ENCODE data around the gene CRYBB1. TPM values are rescaled to one million over a fixed set of nuclear protein-coding genes. Genes with fewer than 3 reads are reported as not detected.

The CRYBB1 gene
- total RNA-seq, 8 experiments from 2014 or later, result 0.38 to 0.86 (median 0.60) TPM; not detected in 5

GRCh38 chr22:26592421-26592891 lies 25.4 kb downstream of the CRYBB1 start:
- 20 to 100% (median 81%) methylated on average over 1 to 3 of the region's 4 CpGs; no CpG with 5 or more reads in 2 of the 10 experiments for WGBS, 10 experiments
- Histone ChIP-seq H3K4me1 (replicated peaks in 1 of 2) (peaks cover 0 to 5% of the 10 kb centered on the region in 2 donors), H3K27ac (no peak overlapping the region), H3K4me3 (no peak overlapping the region)
- in situ Hi-C loops (cut with MboI; ENCODE audit: low pct_unique_long_range_greater_than_20kb in 2 of 9, low sequenced_read_pairs in 9 of 9, unreplicated experiment in 9 of 9), result no loop called here
- no peak for ATAC-seq (replicated peaks in 6 of 8)

DNA sequence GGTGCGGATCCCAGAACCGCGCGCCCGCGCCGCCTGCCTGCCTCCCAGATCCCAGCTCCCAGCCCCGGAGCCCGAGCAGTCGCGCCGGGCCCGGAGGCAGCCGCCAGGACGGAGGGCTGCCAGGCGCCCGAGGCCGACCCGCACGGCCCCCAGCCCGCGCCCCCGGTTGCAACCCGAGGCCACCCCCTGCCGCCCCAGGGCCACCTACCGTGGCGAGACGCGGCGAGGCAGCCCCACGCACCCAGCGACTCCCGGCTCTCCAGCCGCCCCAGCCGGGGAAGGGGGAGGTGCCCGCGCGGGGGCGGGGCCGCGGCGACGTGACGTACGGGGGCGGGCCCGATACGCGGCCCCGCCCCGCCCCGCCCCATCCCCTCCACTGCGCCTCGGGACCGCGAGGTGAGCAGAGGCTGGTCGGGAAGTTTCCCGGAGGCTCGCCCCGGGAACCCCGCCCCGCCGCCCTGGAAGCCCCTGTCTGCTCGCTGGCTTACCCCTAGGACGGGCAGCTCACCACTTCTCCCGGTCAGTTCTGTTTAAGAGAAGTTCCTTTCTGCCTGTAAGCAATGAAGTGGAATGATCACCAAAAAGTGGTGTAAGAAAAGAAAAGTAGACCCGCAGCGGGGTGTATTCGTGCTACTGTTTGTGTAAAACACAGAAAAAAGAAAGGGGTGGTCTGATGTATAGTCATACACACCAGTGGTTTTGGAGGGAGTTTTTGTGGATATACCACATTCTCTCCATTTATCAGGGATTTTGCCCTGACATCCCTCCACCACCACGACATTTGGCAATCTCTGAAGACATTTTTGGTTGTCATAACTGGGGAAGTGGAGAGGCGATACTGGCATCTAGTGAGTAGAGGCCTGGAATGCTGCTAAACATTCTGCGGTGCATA lies 27.7 kb downstream of the CRYBB1 start, which contains the start of gene TPST2:
TSS of gene TPST2 (minus strand) at position 288 of the 892 bp plus-strand sequence. CDS start 48,502 bp downstream, outside the sequence.
- H3K27ac ChIP-seq, result peak within 1 kb of the TSS in 1 of 2 donors; percentile 31
- WGBS, 10 experiments, result 0 to 93% (median 35%) methylated on average over 1 to 8 of the region's 72 CpGs; no CpG with 5 or more reads in 2 of the 10 experiments
- peaks cover 0 to 3% of the 10 kb centered on the region in 2 donors for H3K4me1 ChIP-seq (replicated peaks in 1 of 2)
- peak within 1 kb of the TSS; percentile 82 to 100 (median 87) for H3K4me3 ChIP-seq
- peak; percentile 86 to 95 (median 94) for ATAC-seq (replicated peaks in 6 of 8)
- in situ Hi-C loops (cut with MboI; ENCODE audit: low pct_unique_long_range_greater_than_20kb in 2 of 9, low sequenced_read_pairs in 9 of 9, unreplicated experiment in 9 of 9), result no loop called here

- in situ Hi-C loops (cut with MboI; ENCODE audit: low pct_unique_long_range_greater_than_20kb in 2 of 9, low sequenced_read_pairs in 9 of 9, unreplicated experiment in 9 of 9), result no loop called here
- 0% methylated on average over 1 to 7 of the region's 44 CpGs; no CpG with 5 or more reads in 8 of the 10 experiments for WGBS, 10 experiments
- Histone ChIP-seq H3K27ac (no peak overlapping the region), H3K4me1 (replicated peaks in 1 of 2) (peaks cover 0 to 3% of the 10 kb centered on the region in 2 donors), H3K4me3 (peak overlapping the region; percentile 82 to 100 (median 87))
- peak in 3 of 8 experiments; percentile 9 to 20 (median 14) for ATAC-seq (replicated peaks in 6 of 8)
Measured at GRCh38 chr22:26589367-26589844, 28.4 kb downstream of the CRYBB1 start.

DNA sequence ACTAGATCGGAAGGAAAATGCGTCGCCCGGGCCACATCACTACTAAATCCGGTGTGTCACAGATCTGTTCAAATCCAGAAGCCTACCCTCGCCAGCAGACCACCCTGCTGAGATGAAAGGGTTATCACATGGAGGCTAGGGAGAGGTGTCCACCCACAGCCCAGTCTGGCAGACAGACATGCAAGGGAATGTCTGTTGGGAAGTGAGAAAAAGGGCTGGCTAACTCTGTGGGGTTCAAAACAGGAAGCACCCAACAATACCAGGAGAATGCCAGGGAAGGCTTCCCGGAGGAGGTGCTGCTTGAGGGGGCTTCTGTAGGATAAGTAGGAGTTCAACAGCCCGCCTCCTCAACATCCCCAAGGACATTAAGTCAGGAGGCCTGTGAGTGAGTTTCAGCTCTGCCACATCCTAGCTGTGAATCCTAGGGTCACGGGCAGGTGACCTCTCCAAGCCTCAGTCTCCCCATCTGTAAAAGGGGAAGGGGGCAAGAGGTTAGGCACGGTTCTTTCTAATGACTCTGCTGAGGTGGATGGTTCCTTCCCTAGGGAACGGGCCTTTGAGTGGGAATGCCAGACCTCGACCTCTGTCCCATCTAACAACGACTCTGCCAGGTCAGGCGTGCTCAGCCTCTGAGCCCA lies 29.0 kb downstream of the CRYBB1 start:
- Histone ChIP-seq H3K4me1 (replicated peaks in 1 of 2) (peaks cover 0 to 3% of the 10 kb centered on the region in 2 donors), H3K27ac (no peak overlapping the region), H3K4me3 (peak overlapping the region; percentile 82 to 100 (median 87))
- ATAC-seq (replicated peaks in 6 of 8), result no peak
- 60 to 100% (median 88%) methylated on average over 1 to 7 of the region's 14 CpGs; no CpG with 5 or more reads in 1 of the 10 experiments for WGBS, 10 experiments
- in situ Hi-C loops (cut with MboI; ENCODE audit: low pct_unique_long_range_greater_than_20kb in 2 of 9, low sequenced_read_pairs in 9 of 9, unreplicated experiment in 9 of 9), result no loop called here

GRCh38 chr22:26587991-26588613 lies 29.7 kb downstream of the CRYBB1 start:
- no peak for ATAC-seq (replicated peaks in 6 of 8)
- Histone ChIP-seq H3K27ac (no peak overlapping the region), H3K4me3 (no peak overlapping the region), H3K4me1 (replicated peaks in 1 of 2) (peaks cover 0 to 3% of the 10 kb centered on the region in 2 donors)
- in situ Hi-C loops (cut with MboI; ENCODE audit: low pct_unique_long_range_greater_than_20kb in 2 of 9, low sequenced_read_pairs in 9 of 9, unreplicated experiment in 9 of 9), result no loop called here
- WGBS, 10 experiments, result 93 to 100% (median 99%) methylated on average over 3 to 4 of the region's 4 CpGs

DNA sequence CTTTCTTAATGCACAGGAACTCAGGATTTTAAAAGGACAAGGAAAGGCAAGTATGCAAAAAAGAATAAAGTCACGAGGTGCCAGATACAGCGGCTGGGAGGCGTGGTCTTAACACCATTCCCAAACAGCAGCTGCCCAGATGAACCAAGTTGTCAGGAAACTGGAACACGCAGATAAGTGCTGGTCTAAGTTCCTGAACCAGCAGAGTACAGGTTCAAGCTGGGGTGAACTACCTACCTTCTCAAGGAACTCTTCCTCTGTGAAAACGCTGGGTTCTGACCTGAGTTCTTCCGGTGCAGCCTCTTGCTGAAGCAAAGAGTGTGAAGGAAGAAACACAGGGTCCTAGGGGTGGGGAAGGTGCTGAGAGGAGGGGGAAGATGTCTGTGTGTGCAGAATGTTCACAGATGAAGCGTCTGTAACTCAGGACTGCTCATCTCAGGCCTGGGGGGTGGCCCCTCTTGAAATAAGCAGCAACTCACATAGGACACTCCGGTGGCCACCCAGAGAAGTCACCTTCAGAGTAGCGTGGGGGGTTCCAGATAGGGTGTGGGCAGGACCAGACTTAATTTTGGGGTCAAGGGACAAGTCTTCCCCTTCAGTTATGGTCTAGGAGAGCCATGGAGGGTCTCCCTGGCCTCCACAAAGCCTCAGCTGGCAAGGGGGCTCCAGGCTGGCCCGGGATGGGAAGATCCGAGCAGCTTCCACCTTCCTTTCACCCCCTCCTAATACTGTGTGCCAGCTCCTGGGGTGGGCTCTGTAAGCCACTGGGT lies 31.1 kb downstream of the CRYBB1 start:
- 40 to 100% (median 83%) methylated on average over 2 to 5 of the region's 11 CpGs; no CpG with 5 or more reads in 3 of the 10 experiments for WGBS, 10 experiments
- H3K4me1 ChIP-seq (replicated peaks in 1 of 2), result peaks cover 0 to 3% of the 10 kb centered on the region in 2 donors
- H3K27ac ChIP-seq, result no peak overlapping the region
- in situ Hi-C loops (cut with MboI; ENCODE audit: low pct_unique_long_range_greater_than_20kb in 2 of 9, low sequenced_read_pairs in 9 of 9, unreplicated experiment in 9 of 9), result no loop called here
- ATAC-seq (replicated peaks in 6 of 8), result no peak
- no peak overlapping the region for H3K4me3 ChIP-seq

DNA sequence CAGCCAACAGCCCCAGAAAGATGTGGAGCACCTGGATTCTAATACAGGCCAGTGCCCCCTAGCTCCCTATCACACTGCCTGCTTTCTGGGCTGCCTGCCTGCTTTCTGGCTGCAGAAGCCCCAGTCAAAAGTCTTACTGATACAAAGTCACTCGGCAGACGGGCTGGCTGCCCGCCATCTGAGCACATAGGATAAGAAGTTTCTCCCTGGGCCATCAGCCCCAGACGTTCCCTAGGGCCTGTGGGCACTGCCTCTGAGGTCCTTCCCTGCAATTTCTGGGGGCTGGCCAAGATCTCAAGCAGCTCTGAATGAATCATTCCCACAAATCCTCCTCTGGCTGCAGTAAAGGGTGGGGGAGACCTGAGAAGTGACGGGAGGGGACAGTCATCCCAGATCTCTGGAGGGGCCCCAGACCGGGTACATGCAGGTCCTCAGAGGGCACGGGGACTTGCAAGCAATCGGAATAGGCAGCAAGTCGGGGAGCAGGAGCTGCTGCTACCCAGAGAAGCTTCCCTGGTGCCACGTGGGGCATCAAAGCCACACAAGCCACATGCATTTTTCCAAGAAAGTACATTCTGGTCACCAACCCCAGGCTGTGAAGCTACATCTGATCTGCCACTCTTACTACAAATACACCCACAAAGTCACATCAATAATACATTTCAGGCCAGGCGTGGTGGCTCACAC lies 32.6 kb downstream of the CRYBB1 start:
- in situ Hi-C loops (cut with MboI; ENCODE audit: low pct_unique_long_range_greater_than_20kb in 2 of 9, low sequenced_read_pairs in 9 of 9, unreplicated experiment in 9 of 9), result no loop called here
- ATAC-seq (replicated peaks in 6 of 8), result peak in 2 of 8 experiments; percentile 10 to 15
- peaks cover 0 to 3% of the 10 kb centered on the region in 2 donors for H3K4me1 ChIP-seq (replicated peaks in 1 of 2)
- no peak overlapping the region for H3K27ac ChIP-seq
- WGBS, 10 experiments, result 0 to 63% methylated on average over 1 to 2 of the region's 11 CpGs; no CpG with 5 or more reads in 8 of the 10 experiments
- H3K4me3 ChIP-seq, result no peak overlapping the region

- Histone ChIP-seq H3K4me3 (no peak overlapping the region), H3K4me1 (replicated peaks in 1 of 2) (peaks cover 0 to 3% of the 10 kb centered on the region in 2 donors), H3K27ac (no peak overlapping the region)
- WGBS, 10 experiments, result 0 to 100% (median 50%) methylated on average over 1 to 3 of the region's 4 CpGs; no CpG with 5 or more reads in 1 of the 10 experiments
- in situ Hi-C loops (cut with MboI; ENCODE audit: low pct_unique_long_range_greater_than_20kb in 2 of 9, low sequenced_read_pairs in 9 of 9, unreplicated experiment in 9 of 9), result no loop called here
- ATAC-seq (replicated peaks in 6 of 8), result no peak
Measured at GRCh38 chr22:26584010-26584409, 33.8 kb downstream of the CRYBB1 start.

GRCh38 chr22:26581633-26582168 lies 36.1 kb downstream of the CRYBB1 start:
- Histone ChIP-seq H3K27ac (no peak overlapping the region), H3K4me1 (replicated peaks in 1 of 2) (peaks cover 0 to 3% of the 10 kb centered on the region in 2 donors), H3K4me3 (no peak overlapping the region)
- ATAC-seq (replicated peaks in 6 of 8), result no peak
- in situ Hi-C loops (cut with MboI; ENCODE audit: low pct_unique_long_range_greater_than_20kb in 2 of 9, low sequenced_read_pairs in 9 of 9, unreplicated experiment in 9 of 9), result no loop called here
- 67 to 100% (median 93%) methylated on average over 2 to 7 of the region's 8 CpGs; no CpG with 5 or more reads in 2 of the 10 experiments for WGBS, 10 experiments

DNA sequence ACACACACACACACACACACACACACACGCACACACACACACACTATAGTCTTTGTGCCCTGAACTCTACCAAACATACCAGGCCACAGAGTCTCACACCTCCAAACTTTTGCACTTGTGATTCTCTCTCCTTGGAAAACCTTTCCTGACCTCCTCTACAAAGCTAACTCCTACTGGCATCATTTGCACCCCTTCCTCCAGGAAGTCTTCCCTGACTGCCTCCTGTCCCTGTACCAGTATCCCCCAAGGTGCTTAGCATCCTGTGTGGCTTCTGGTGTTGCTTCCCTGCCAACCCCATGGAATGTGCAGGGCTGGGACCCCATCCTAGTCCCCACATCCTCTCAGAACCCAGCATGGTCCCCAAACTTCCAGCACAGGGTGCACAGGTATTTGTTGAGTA lies 36.8 kb downstream of the CRYBB1 start:
- no peak overlapping the region for H3K4me3 ChIP-seq
- no peak overlapping the region for H3K27ac ChIP-seq
- no peak for ATAC-seq (replicated peaks in 6 of 8)
- H3K4me1 ChIP-seq (replicated peaks in 1 of 2), result peaks cover 0 to 3% of the 10 kb centered on the region in 2 donors
- in situ Hi-C loops (cut with MboI; ENCODE audit: low pct_unique_long_range_greater_than_20kb in 2 of 9, low sequenced_read_pairs in 9 of 9, unreplicated experiment in 9 of 9), result no loop called here
- WGBS, 10 experiments, result 0 to 80% methylated on average over 1 of the region's 1 CpG; no CpG with 5 or more reads in 8 of the 10 experiments

DNA sequence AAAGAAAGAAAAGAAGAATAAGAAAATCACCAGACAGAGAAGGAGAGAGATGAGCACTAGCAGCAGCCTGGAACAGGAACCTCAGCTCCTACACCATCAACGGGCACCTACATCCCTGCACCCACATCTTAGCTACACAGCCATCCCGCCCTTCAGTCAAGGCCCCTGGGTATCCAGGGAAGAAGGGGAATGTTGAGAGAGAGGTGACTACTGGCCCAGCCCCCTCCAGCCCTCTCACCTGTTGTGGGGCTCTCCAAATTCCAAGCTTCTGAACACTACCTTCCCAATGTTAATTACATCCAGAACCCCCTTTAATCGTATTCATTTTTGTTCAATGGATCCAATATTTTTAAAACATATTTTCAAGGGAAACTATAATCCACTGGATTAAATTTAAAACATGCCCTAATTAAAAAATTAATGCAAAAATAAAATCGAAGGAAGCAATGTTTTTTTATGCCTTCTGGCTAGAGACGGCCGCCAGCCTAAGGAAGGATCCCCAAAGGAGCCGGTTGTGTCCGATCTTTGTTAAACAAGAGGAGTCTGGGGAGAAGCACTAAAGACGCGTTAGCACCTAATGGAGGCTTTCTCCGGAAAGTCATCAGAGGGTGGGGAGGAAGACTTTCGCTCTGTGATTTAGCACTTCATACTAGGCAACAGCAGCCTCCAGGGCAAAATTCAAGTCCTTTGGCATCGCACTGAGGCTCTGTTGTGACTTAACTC lies 37.4 kb downstream of the CRYBB1 start:
- peaks cover 0 to 3% of the 10 kb centered on the region in 2 donors for H3K4me1 ChIP-seq (replicated peaks in 1 of 2)

More for the DNA sequence above, 37.4 kb downstream of the CRYBB1 start:
- in situ Hi-C loops (cut with MboI; ENCODE audit: low pct_unique_long_range_greater_than_20kb in 2 of 9, low sequenced_read_pairs in 9 of 9, unreplicated experiment in 9 of 9), result no loop called here
- no peak for ATAC-seq (replicated peaks in 6 of 8)
- H3K4me3 ChIP-seq, result no peak overlapping the region
- WGBS, 10 experiments, result 0 to 89% (median 58%) methylated on average over 1 to 9 of the region's 13 CpGs; no CpG with 5 or more reads in 1 of the 10 experiments
- H3K27ac ChIP-seq, result no peak overlapping the region
